Measurements from ENCODE around the gene SSMEM1. TPM values are rescaled to one million over a fixed set of nuclear protein-coding genes. Genes with fewer than 3 reads are reported as not detected.
"Not testable (repeated sequence)": the region's sequence is repeated elsewhere in the genome, so short reads cannot be mapped to it uniquely, and the experiment has no call there.

SSMEM1 gene
- total RNA-seq, 1 donor from 2014 or later, result not detected

GRCh38 chr7:130178251-130178650 is 29.4 kb upstream of the SSMEM1 start:
- Mint-ChIP-seq H3K27me3 (ENCODE audit: low read depth) (no peaks in the 10 kb centered on the region), H3K36me3 (ENCODE audit: low read depth) (peaks cover 18% of the 10 kb centered on the region), H3K4me3 (no peak overlapping the region), H3K27ac (ENCODE audit: unreplicated experiment) (no peak overlapping the region), H3K9me3 (no peaks in the 10 kb centered on the region), H3K4me1 (peaks cover 6% of the 10 kb centered on the region)
- DNase-seq (ENCODE audit: low read depth, low spot score), result no peak
- TF ChIP-seq, protein P1, sequence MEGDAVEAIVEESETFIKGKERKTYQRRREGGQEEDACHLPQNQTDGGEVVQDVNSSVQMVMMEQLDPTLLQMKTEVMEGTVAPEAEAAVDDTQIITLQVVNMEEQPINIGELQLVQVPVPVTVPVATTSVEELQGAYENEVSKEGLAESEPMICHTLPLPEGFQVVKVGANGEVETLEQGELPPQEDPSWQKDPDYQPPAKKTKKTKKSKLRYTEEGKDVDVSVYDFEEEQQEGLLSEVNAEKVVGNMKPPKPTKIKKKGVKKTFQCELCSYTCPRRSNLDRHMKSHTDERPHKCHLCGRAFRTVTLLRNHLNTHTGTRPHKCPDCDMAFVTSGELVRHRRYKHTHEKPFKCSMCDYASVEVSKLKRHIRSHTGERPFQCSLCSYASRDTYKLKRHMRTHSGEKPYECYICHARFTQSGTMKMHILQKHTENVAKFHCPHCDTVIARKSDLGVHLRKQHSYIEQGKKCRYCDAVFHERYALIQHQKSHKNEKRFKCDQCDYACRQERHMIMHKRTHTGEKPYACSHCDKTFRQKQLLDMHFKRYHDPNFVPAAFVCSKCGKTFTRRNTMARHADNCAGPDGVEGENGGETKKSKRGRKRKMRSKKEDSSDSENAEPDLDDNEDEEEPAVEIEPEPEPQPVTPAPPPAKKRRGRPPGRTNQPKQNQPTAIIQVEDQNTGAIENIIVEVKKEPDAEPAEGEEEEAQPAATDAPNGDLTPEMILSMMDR (conservative IDR thresholded peaks at IDR 0.05), result no peak

GRCh38 chr7:130179631-130180030 is 28.0 kb upstream of the SSMEM1 start:
- Mint-ChIP-seq H3K27ac (ENCODE audit: unreplicated experiment) (no peak overlapping the region), H3K27me3 (ENCODE audit: low read depth) (no peaks in the 10 kb centered on the region), H3K9me3 (no peaks in the 10 kb centered on the region), H3K4me3 (no peak overlapping the region), H3K4me1 (peaks cover 1% of the 10 kb centered on the region), H3K36me3 (ENCODE audit: low read depth) (peaks cover 18% of the 10 kb centered on the region)
- no peak for DNase-seq (ENCODE audit: low read depth, low spot score)
- TF ChIP-seq, protein P1 (conservative IDR thresholded peaks at IDR 0.05), result no peak

DNA sequence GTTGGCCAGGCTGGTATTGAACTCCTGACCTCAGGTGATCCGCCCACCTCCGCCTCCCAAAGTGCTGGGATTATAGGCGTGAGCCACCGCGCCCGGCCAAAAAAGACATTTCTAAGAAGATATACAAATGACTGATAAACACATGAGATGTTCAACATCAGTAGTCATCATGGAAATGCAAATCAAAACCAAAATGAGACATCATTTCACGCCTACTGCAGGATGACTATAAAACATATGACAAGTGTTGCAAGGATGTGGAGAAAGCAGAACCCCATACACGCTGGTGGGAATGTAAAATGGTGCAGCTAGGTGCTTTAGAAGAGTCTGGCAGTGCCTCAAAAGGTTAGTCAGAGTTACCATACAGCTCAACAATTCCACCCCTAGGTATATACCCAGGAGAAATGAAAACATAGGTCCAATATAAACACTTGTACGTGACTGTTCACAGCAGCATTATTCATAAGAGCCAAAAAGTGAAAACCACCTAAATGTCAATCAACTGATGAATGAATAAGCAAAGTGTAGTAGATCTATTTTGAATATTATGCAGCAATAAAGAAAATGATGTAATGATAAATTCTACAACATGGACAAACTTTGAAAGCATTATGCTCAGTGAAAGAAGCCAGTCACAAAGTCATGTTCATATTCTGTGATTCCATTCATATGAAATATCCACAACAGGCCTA is 26.9 kb upstream of the SSMEM1 start:
- peaks cover 16% of the 10 kb centered on the region for H3K36me3 Mint-ChIP-seq (ENCODE audit: low read depth)
- H3K27me3 Mint-ChIP-seq (ENCODE audit: low read depth), result no peaks in the 10 kb centered on the region
- H3K4me1 Mint-ChIP-seq, result no peaks in the 10 kb centered on the region
- no peaks in the 10 kb centered on the region for H3K9me3 Mint-ChIP-seq
- DNase-seq (ENCODE audit: low read depth, low spot score), result no peak
- H3K4me3 Mint-ChIP-seq, result no peak overlapping the region
- TF ChIP-seq, protein P1 (conservative IDR thresholded peaks at IDR 0.05), result no peak
- peak overlapping the region; percentile 62 for H3K27ac Mint-ChIP-seq (ENCODE audit: unreplicated experiment)

DNA sequence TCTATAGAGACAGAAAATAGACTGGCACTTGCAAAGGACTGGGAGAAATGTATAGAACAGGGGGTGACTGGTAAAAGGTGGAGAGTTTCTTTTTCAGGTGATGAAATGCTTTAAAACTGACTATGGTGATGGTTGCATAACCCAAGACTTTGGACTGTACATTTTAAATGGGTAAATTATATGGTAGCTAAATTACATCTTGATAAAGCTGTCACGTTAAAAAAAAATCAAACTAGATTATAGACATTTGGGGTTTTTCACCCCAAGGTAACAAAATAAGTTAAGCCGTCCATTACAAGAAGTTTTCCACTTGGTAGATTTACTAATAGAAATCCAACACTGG is 26.4 kb upstream of the SSMEM1 start:
- TF ChIP-seq, protein P1 (conservative IDR thresholded peaks at IDR 0.05), result no peak
- DNase-seq (ENCODE audit: low read depth, low spot score), result no peak
- H3K4me3 Mint-ChIP-seq, result no peak overlapping the region
- H3K9me3 Mint-ChIP-seq, result no peaks in the 10 kb centered on the region
- no peaks in the 10 kb centered on the region for H3K4me1 Mint-ChIP-seq
- no peak overlapping the region for H3K27ac Mint-ChIP-seq (ENCODE audit: unreplicated experiment)
- peaks cover 16% of the 10 kb centered on the region for H3K36me3 Mint-ChIP-seq (ENCODE audit: low read depth)
- H3K27me3 Mint-ChIP-seq (ENCODE audit: low read depth), result no peaks in the 10 kb centered on the region

GRCh38 chr7:130182990-130183389 is 24.7 kb upstream of the SSMEM1 start:
- H3K4me3 Mint-ChIP-seq, result no peak overlapping the region
- TF ChIP-seq, protein P1 (conservative IDR thresholded peaks at IDR 0.05), result no peak
- no peak overlapping the region for H3K27ac Mint-ChIP-seq (ENCODE audit: unreplicated experiment)
- DNase-seq (ENCODE audit: low read depth, low spot score), result no peak
- H3K4me1 Mint-ChIP-seq, result no peaks in the 10 kb centered on the region
- H3K36me3 Mint-ChIP-seq (ENCODE audit: low read depth), result peaks cover 15% of the 10 kb centered on the region
- H3K27me3 Mint-ChIP-seq (ENCODE audit: low read depth), result no peaks in the 10 kb centered on the region
- H3K9me3 Mint-ChIP-seq, result no peaks in the 10 kb centered on the region

GRCh38 chr7:130184349-130184748 is 23.3 kb upstream of the SSMEM1 start:
- not testable (repeated sequence) for H3K9me3 Mint-ChIP-seq; H3K4me3 Mint-ChIP-seq; H3K4me1 Mint-ChIP-seq; DNase-seq (ENCODE audit: low read depth, low spot score); H3K27me3 Mint-ChIP-seq (ENCODE audit: low read depth); H3K27ac Mint-ChIP-seq (ENCODE audit: unreplicated experiment)
- peaks cover 13% of the 10 kb centered on the region for H3K36me3 Mint-ChIP-seq (ENCODE audit: low read depth)

Measured in neural crest cell (in vitro differentiated cells).